Pulmonary artery endothelial cell (primary cell): ENCODE data around the gene METTL16. TPM values are rescaled to one million over a fixed set of nuclear protein-coding genes. Genes with fewer than 3 reads are reported as not detected.

ENCODE experiments used
- DNase-seq: peaks from one replicate; pipeline ENCODE4 v3.0.0-alpha.2; 2011; ENCODE audit warnings: low read depth, low spot score
- total RNA-seq: library from RNA; depleted of rRNA; stranded (reverse); fragments of >200 nt; gene quantifications from 2 replicates; pipeline ENCODE4 v1.2.3, GENCODE V29; 2014

Gene METTL16
- total RNA-seq, 1 donor from 2014 or later = 12.7 TPM

DNA sequence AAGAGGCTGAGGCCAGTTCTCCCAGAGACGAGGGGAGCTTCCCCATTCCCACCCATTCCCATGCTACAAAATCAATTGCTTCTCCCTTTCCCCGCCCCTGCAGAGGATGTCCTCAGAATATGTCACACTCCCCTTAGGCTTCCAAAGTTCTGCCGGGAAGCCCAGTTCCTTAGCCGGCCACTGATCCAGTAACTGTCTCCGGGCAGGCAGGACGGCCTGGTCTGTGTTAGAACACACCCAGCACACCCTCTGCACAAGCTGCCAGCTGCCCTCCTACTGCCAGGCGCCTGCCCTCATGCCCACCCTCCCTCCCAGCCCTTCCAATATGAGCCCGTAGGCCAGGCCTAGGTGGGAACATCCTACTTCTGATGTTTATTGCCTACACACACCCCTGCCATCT lies 143.3 kb downstream of the METTL16 start:
- DNase-seq = no peak

GRCh38 chr17:2366747-2367494 lies 144.8 kb downstream of the METTL16 start:
- no peak for DNase-seq

Other genes starting within 250 kb of the METTL16 start
- gene SMG6, start 208.1 kb downstream of the METTL16 start, total RNA-seq = 24.9 and 33.0 TPM in 2 replicates
- gene SRR, start 207.9 kb downstream of the METTL16 start, total RNA-seq = 11.4 and 19.7 TPM in 2 replicates
- 64.2 and 80.7 TPM in 2 replicates for gene TSR1, start 175.4 kb downstream of the METTL16 start, total RNA-seq
- 34.0 and 38.1 TPM in 2 replicates for gene SGSM2, start 174.4 kb downstream of the METTL16 start, total RNA-seq
- gene MNT, start 110.8 kb downstream of the METTL16 start, total RNA-seq = 3.1 and 3.2 TPM in 2 replicates
- 78.7 and 116 TPM in 2 replicates for gene PAFAH1B1, start 81.8 kb upstream of the METTL16 start, total RNA-seq
- gene CLUH, start 199.9 kb upstream of the METTL16 start, total RNA-seq = 69.9 and 71.6 TPM in 2 replicates
- not detected in 2 replicates for gene CCDC92B, start 237.8 kb upstream of the METTL16 start, total RNA-seq